CD4-positive, alpha-beta T cell treated with Interleukin-4 for 1 hour (primary cell): ENCODE measurements around the gene SAP30.

Experiments used
- DNase-seq, 2 donors: peaks; one replicate each; pipeline ENCODE4 v3.0.0-alpha.2; 2020 to 2022

Gene SAP30

GRCh38 chr4:173370477-173371291, at the start of gene SAP30:
TSS of gene SAP30 (plus strand) at chr4:173370954. CDS start at chr4:173371183, 229 bp downstream.
- DNase-seq: peak; percentile 97 to 98

- DNase-seq: no peak
Observed at GRCh38 chr4:173325007-173325736, 45.6 kb upstream of the SAP30 start.

GRCh38 chr4:173328236-173328901, 42.4 kb upstream of the SAP30 start:
- no peak for DNase-seq

- DNase-seq: no peak
Observed at GRCh38 chr4:173330590-173330989, 40.2 kb upstream of the SAP30 start.

- peak in 1 of 2 donors; percentile 39 for DNase-seq
Observed at GRCh38 chr4:173332021-173332487, 38.7 kb upstream of the SAP30 start.

- DNase-seq: peak in 1 of 2 donors; percentile 30
Observed at GRCh38 chr4:173332963-173333657, 37.6 kb upstream of the SAP30 start.

GRCh38 chr4:173333658-173334084, 37.1 kb upstream of the SAP30 start:
- DNase-seq: peak in 1 of 2 donors; percentile 52

- peak; percentile 100 for DNase-seq
Observed at GRCh38 chr4:173334085-173334890, 36.5 kb upstream of the SAP30 start, which contains the start of gene HMGB2. TSS of gene HMGB2 (minus strand) at chr4:173334358. CDS start at chr4:173333649, 709 bp downstream.

GRCh38 chr4:173334891-173335752, 35.6 kb upstream of the SAP30 start:
- DNase-seq: peak; percentile 24 to 34

- no peak for DNase-seq
Observed at GRCh38 chr4:173337463-173337862, 33.3 kb upstream of the SAP30 start.

- no peak for DNase-seq
Observed at GRCh38 chr4:173343832-173344397, 26.8 kb upstream of the SAP30 start.

- no peak for DNase-seq
Observed at GRCh38 chr4:173345648-173346047, 25.1 kb upstream of the SAP30 start.

- DNase-seq: no peak
Observed at GRCh38 chr4:173346074-173346473, 24.7 kb upstream of the SAP30 start.

- DNase-seq: no peak
Observed at GRCh38 chr4:173347467-173347866, 23.3 kb upstream of the SAP30 start.

- no peak for DNase-seq
Observed at GRCh38 chr4:173357939-173358338, 12.8 kb upstream of the SAP30 start.

GRCh38 chr4:173360587-173361221, 10.1 kb upstream of the SAP30 start:
- DNase-seq: no peak

- no peak for DNase-seq
Observed at GRCh38 chr4:173362666-173363065, 8.1 kb upstream of the SAP30 start.

- no peak for DNase-seq
Observed at GRCh38 chr4:173365359-173365996, 5.3 kb upstream of the SAP30 start.

- DNase-seq: no peak
Observed at GRCh38 chr4:173367285-173367684, 3.5 kb upstream of the SAP30 start.
